GM19467 (cell line): ENCODE results near the gene EPS8L2.
A peak's percentile ranks its signal among the peaks of the same experiment; 100 is the strongest.
"Not testable (repeated sequence)": the region's sequence is repeated elsewhere in the genome, so short reads cannot be mapped to it uniquely, and the experiment has no call there.

Experiments used
- ATAC-seq: cut with Tn5 transposase; IDR thresholded peaks from one replicate; pipeline ENCODE4 v1.9.1; 2021; ENCODE audit warnings: mild to moderate bottlenecking, moderate library complexity; ENCODE audit not compliant: unreplicated experiment

The EPS8L2 gene

DNA sequence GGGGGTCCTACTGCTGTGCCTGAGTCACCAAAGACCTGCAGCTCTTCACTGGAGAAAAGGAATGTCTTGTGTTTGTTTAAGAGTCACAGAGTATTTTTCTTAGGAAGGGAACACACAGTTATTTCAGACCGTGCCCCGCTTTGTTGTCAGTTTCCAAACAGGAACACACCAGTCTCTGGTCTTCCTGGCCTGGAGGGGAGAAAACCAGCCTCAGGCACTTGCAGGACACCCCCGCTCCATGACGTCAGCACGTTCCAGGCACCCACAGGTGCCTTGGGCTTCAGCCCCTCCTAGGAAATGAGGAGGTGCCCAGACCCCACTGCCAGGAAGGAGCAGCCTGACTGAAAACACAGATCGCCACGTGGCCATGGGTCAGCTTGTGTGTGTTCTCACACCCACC lies 16.4 kb upstream of the EPS8L2 start:
- ATAC-seq: no peak

DNA sequence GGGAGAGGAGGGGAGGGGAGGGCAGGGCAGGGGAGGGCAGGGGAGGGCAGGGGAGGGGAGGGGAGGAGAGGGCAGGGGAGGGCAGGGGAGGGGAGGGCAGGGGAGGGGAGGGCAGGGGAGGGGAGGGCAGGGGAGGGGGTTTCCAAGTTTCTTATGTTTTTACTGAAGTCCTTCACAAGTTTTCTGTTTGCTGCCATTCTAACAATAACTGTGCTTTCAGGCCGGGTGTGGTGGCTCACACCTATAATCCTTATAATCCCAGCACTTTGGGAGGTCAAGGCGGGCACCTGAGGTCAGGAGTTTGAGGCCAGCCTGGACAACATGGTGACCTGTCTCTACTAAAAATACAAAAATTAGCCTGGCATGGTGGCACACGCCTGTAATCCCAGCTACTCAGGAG lies 15.8 kb upstream of the EPS8L2 start:
- not testable (repeated sequence) for ATAC-seq

DNA sequence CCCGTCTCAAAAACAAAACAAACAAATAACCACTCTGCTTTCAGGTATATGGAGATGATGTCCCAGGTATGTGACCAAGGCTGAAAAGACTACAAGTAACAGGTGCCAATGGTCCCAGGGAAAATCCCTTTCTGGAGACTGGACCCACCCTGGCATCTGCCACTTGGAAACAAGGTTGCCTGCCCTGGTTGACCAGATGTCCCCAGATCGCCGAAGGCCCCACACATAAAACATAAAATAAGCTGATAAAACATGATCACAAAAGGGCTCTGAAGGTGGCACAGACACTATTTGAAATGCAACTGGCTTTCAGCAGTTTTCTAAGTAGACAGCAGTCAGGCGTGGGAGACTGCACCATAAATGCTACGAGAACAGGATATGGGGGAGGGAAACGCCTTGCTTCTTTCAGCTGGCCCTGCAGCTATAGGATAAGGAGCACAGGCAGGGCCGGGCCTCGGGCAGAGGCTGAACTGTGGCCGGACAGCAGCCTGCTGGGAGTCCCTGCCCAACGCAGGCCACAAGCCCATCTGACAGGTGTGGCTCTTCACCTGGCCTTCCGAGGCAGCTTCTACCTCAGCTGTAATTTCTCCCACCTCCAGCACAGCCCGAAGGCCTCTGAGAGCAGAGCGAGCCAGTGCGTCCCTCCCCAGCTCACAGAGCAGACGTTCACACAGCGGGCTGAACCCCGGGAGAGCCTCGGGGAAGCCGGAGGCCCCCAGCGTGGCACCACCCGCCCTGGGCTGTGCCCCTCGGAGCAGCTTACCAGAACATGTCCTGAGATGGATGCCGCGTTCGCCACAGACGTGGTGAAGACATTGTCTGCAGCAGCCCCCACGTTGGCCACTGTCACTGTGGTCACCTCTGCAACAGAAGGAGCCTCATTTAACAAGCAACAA lies 15.0 kb upstream of the EPS8L2 start:
- no peak for ATAC-seq

DNA sequence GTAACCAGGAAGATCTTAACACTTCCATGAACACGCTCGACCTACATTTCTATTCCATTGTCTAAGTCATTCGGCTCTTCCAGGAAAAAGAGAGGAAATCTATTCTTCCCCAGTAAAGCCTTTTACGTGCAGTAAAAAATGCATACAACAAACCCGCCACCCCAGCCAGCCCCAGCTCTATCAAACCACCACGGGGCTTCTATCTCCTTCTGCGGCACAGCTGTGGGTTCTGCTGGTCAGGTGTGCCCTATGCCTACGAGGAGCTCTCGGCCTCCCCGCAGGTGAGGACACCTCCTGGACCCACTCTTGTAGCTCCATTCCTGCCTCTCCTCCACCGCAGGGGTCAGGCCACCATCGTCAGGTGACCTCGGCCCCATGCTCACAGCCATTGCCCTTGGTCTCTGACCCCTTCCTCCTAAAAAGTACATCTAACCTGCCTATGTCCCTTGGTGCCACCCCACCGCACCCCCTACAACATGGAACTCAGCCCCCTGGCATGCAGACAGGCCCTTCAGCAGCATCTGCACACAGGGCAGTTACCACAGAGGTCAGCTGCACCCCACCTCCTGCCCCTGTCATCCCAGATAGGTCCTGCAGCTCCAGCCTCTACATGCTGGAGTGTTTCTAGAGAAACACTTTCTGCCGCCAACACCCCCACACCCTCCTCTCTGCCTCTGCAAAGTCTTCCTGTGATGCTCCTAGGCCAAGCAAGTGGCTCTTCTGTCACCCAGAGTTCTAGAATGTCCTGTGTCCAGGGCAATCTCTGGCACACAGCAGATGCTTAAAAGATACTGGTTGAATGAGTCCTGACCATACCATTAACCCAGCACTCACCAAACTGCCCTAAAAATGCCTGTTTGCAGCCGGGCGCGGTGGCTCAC lies 14.1 kb upstream of the EPS8L2 start:
- no peak for ATAC-seq

DNA sequence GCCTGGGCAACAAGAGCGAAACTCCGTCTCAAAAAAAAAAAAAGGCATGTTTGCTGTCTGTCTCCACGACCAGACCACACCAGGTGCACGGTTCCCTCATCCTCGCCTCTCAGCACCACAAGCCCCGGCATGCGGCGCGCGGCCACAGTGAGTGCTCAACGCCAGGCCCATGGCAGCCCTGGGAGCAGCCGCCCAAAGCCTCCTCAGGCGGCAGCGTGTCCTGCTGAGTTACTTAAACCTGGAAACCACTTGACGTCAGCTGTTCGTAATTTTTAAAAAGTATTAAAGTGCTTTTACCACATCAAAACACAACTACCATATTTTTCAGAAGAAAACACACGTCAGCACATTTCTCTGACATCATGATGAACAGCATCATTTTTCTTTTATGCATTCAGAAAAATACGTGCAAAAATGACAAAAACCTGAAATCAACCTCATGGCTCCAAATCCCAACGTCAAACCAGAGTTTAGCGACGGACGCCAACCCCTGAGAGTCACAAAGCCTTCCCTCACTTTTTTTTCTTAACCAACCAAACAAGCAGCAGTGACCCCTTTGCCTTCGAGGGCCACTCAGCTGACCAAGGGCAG lies 13.1 kb upstream of the EPS8L2 start:
- ATAC-seq: no peak

DNA sequence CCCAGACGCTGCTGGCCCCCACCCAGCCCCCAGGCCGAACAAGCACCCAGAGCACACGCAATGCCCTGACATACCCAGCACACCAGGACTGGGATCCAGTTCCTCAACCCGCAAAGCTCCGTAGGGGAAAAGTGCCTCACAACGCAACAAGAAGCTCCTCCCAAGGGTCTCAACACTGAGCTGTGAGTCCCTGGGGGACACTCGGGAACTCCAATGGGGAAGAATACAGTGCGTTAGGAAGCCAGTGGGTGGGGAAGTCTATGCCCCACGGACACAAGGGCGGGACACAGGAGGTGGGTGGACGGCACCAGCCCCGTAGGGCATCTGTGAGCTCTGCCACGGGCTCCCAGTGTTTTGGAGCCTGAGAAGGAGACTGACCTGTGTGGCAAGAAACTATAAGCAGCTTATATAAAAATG lies 12.6 kb upstream of the EPS8L2 start:
- no peak for ATAC-seq

DNA sequence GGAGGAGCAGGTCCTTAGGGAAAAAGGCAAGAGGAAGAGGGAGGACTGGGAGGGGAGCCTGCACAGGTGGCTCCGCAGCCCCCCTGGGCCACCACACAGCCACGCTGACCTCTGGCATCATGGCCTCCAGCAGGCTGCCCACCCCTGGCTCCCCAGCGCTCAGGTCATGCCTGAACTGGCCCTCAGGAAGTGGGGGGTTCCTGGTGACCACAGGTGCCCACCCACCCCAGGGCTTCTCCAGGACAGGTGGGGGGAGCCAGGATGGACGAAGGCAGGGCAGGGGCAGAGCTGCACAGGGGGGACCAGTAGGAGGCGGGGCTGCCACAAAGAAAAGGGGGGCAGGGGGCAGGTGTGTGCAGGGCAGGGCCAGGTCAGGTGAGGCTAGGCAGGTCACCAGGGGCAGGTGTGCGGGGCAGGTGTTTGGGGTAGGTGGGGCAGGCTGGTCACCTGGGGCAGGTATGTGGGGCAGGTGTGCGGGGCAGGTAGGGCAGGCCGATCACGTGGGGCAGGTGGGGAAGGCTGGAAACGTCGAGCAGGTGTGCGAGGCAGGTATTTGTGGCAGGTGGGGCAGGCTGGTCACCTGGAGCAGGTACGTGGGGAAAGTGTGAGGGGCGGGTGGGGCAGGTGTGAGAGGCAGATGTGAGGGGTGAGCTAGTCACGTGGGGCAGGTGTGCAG lies 12.0 kb upstream of the EPS8L2 start:
- no peak for ATAC-seq

DNA sequence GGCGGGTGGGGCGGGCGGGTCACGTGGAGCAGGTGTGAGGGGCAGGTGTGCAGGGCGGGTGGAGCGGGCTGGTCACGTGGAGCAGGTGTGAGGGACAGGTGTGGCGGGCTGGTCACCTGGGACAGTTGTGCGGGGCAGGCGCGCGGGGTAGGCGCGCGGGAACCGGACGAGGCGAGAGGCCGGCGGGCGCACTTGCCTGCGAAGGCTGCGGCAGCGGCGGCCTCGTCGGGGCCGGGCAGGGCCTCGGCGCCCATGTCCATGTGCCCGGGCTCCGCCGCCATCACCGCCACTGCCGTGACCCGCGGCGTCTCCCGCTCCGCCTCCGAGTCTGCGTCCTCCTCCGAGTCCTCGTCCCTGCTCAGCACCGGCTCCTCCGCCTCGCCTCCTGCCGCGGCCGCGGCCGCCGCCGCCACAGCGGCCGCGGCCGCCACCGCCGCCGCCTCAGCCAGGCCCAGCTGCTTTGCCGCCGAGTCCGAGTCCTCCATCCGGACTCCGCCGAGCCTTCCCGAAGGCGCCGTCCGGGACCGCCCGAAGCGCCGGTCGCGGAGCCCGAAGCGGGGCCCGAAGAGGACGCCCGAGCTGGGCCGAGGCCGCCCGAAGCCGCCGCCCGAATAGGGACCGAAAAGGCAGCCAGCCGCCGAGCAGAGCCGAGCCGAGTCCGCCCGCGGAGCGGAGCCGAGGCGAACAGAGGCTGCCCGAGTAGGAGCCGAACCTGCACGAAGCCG lies 11.3 kb upstream of the EPS8L2 start, which contains the start of gene DEAF1:
DEAF1 (minus strand) TSS at position 660 of the 725 bp plus-strand sequence; CDS start at position 485, 175 bp downstream.
- peak; percentile 78 for ATAC-seq

DNA sequence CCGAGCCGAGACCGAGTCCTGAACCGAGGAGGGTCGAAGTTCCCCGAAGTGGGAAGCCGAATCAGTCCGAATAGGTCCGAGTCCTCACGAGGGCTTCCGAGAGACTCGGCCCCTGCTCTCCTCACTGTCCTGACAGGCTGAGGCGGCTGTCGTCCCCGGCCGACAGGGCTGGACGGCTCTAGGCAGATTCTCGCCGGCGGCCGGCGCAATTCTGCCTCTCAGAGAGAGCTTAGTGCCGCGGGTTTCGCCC lies 10.8 kb upstream of the EPS8L2 start:
- ATAC-seq: no peak

DNA sequence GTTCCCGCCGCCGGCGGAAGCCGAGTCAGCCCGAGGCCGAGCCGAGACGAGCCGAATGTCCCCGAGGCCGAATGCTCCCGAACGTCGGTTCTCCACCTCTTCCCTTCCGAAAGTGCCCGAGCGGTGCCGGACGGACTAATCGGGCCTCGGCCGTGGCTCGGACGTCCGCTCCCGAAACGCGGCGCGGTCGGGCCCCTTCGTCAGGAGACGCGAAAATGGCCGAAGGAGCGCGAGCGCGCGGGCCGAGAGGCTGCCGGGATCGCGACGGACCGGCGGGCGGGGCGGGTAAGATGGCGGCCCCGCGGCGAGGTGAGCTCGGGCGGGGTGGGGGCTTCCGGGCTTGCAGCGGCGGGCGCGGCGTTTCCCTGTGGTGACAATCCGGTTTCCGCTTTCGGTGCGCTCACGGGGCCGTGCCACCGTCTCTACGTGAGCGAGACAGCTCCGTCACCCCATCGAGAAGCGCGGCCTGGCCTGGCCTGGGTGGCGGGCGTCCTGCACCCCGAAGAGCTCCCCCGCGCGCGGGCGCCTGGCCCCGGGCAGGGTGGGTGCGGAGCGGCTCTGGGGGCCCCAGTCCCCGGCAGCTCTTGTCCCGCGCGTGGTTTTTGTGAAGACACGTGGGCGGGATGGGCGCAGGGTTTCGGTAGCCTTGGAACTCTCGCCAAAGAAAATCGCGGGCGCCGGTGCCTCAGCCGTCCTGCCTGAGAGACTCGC lies 10.3 kb upstream of the EPS8L2 start, which contains the start of gene TMEM80:
TMEM80 (plus strand) TSS at position 279 of the 711 bp plus-strand sequence; CDS start at position 291, 12 bp downstream.
- peak; percentile 62 for ATAC-seq

DNA sequence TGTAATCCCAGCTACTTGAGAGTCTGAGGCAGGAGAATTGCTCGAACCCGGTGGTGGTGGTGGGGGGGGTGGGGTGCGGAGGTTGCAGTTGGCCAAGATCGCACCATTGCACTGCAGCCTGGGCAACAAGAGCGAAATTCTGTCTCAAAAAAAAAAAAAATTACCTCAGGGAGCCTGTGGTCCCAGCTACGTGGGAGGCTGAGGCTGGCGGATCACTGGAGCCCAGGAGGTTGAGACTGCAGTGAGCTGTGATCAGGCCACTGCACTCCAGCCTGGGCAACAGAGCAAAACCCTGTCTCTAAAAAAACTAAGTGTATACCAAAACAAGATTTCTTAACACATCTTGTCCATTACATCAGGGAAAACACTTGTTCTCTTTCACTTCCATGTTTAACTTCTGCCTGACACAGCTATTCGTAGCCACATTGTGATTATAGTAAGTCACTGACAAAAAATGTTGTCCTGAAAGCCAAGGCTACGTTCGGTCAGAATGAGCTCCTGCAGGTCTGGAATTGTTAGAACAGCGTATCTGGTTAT lies 9.0 kb upstream of the EPS8L2 start:
- ATAC-seq: no peak

DNA sequence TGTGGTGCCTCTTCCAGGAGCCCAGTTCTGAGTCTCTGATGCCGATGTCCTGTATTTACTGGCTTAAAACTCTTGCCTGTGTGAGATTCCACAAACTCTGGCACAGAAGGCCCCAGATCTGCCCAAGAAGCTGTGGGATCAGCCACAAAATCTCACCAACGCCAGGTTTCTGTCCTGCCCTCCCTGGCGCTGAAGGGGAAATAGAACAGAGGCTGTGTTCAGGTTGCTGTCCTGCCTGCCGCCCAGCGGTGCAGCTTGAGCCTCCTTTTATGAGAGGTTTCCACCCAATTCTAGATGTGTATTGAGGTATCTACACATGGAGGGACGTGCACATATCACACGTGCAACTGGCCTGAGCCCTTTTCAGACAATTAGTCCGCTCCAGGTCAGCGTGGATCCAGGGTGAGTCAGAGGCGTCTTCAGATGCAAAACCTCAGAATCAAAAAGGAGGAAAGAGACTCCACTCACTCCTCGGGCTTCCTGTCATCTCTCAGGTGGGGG lies 8.2 kb upstream of the EPS8L2 start:
- no peak for ATAC-seq

DNA sequence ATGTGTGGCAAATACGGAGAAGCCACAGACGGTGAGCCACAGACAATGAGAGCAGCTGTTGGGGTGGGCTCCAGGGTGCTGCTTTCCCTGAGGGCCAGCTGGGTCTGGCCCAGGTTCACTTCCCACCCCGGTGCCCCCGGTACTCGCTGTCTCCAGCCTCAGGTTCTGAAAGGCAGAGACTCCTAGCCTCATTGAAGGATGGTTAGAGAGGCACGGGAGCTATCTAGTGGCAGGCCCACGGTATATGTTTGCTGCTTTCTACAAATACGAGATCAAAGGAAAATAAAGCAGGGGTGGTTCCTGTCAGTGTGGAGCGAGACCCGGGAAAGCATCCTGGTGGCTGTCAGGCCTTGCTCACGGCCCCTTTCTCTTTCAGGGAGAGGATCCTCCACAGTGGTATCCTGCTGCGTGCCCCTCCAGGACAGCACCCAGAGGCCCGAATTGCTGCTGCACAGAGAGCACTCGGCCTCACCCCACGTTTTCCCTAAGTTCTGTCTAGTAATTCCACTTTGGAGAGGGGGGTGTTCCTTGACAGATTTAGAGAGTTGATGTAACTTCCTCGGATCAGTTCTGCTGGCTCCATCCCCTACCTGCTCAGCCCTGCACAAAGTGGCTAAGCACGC lies 7.4 kb upstream of the EPS8L2 start:
- ATAC-seq: no peak

DNA sequence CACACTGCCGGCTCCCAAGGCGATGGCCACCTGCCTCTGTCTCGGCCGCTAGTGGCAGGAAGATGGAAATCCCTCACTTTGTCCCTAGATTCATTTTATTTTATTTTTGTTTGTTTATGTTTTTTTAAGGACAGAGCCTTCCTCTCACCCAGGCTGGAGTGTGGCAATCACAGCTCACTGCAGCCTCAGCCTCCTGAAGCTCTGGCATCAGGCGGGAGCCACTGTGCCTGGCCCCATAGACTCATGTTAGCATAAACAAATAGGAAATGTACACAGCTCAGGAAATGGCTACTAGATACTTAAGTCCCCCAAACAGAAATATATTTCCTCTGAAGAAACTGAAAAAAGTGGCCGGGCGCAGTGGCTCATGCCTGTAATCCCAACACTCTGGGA lies 6.9 kb upstream of the EPS8L2 start:
- ATAC-seq: no peak

DNA sequence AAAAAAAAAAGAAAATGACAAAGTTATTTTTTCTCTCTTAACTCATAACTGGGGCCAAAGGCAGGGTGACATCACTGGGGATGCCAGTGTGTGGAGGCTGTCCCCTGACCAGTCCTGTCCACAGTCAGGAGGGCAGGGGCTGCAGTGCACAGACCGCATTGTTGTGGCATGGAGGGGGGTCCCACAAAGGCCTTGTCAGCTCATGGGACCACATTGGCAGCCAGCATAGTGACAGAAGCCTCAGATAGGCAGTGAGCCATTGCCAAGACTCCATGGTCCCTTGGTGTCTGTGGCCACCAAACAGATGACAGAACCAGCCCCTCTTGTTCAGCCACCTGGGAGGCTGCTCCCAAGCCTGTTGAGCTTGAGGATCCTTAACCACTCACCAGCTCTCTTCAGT lies 6.3 kb upstream of the EPS8L2 start:
- ATAC-seq: no peak

DNA sequence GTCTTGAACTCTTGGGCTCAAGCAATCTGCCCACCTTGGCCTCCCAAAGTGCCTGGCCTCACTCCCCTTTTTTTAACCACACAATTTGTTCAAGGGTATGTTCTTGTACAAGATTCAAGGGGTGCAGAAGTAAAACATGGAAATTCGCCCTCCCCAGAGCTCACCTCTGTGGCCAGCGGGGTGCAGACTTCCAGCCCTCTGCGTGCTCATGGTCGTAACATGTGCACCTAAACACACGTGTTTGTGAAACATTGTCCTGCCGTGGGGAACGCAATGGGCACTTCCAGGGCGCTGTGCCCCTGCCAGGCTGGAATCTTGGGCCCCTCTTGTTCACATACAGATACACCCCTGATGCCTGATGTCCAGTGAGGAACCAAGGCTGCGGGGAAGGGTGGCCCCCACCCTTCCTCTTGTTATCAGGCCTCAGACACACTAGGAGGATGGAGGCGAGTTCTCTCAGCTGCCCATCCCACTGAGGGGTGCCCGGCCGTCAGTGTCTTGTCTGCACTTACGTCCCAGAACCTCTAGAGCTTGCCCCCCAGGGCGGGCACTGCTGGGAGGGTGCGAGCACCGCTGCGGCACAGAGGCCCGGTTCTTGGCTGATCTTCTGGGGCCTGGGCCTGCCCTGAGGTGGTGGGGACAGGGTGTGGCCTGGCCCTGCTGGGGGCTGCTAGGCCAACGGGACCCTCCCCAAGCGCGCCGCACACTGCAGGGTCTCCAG lies 4.1 kb upstream of the EPS8L2 start:
- ATAC-seq: no peak

DNA sequence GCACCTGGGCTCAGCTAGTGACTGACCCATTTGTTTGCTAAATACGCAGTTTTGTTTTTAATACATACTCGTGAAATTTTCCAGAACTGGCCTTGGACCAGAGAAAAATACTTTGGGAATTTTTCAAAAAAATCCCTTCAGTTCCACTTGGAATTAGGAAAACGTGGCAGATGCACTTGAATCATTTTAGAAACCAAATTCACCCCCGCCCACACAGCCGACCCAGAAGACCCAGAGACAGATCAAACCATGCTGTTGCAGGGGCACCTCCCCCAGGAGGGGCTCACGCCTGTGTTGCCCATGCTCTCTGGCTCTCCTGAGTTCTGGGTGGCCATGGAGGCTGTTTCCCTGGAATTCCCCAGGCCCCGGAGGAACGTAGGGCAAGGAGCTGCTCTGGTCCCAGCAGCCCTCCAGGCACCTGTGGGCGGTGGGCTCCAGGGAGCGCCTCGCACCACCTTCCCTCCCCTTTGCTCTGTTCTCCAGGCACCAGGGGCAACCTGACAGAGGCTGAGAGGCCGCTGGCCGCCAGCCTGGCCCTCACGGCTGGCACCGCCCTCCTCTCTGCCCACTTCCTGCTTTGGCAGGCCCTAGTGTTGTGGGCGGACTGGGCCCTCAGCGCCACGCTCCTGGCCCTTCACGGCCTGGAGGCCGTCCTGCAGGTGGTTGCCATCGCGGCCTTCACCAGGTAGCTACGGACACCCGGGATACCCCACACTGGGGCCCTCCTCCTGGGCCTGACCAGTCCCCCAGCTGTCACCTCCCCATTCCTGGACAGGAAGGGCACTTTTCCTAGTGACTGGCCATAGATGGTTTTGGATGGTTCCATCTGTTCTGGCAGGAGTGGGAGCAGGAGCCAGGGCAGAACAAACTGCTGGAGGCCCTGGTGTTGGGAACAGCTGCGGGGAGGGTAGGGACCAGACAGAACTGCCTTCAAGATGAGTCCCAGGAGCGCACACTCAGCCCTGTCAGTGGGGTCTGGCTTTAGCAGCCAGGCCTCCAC lies 3.3 kb upstream of the EPS8L2 start:
- ATAC-seq: no peak
